ENCODE data around the gene ZNF740. TPM values are rescaled to one million over a fixed set of nuclear protein-coding genes. Genes with fewer than 3 reads are reported as not detected.

ZNF740 gene
- total RNA-seq, 2 experiments from 2014 or later = 24.4 to 24.7 TPM

DNA sequence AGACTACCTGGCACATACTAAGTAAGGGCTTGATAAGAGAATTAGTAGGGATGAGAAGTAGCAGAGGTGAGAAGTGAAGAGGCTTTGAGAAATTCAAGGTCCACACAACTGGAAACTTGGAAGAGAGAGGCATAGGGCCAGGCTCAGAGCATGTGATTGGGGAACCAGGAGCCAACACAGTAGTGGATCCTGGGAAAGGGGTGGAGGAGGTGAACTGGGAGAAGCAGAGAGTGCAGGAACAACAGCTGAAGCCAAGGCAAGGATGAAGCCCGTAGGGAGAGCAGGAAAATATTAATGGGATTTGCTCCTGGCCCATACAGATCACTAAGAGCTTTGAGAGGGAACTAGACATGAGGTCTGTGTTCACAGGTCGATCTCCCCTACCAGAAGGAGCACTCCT lies 27.9 kb downstream of the ZNF740 start:
- Mint-ChIP-seq H3K9me3 (no peaks in the 10 kb centered on the region), H3K27me3 (no peaks in the 10 kb centered on the region), H3K4me1 (ENCODE audit: low read depth) (peaks cover 66% of the 10 kb centered on the region), H3K27ac (peak overlapping the region; percentile 73), H3K36me3 (ENCODE audit: low read depth) (peaks cover 49% of the 10 kb centered on the region), H3K4me3 (peak overlapping the region; percentile 77)
- H3K36me3 ChIP-seq (ENCODE audit: insufficient read depth, low read length) = peaks cover 35% of the 10 kb centered on the region
- ChIA-PET CTCF (interaction anchor here (1.0 to 2.5 kb wide), 7 partner anchors 11 to 137 kb away, joined by 3 to 12 read pairs (median 5); partner anchors contain the start of genes AAAS, CSAD, ESPL1 and ZNF740), POLR2A (interaction anchor here (0.7 to 5.0 kb wide), 13 partner anchors 8 to 202 kb away, joined by 3 to 45 read pairs (median 8); partner anchors contain the start of genes CSAD, EIF4B, ESPL1 and PFDN5)
- H3K27ac ChIP-seq (ENCODE audit: low read depth in 1 of 2, low read length in 2 of 2) = peak overlapping the region; percentile 57 to 78
- no peak for ATAC-seq (ENCODE audit: poor library complexity)
- H3K4me3 ChIP-seq (ENCODE audit: low read length) = peak overlapping the region; percentile 29
- TF ChIP-seq, protein P1, sequence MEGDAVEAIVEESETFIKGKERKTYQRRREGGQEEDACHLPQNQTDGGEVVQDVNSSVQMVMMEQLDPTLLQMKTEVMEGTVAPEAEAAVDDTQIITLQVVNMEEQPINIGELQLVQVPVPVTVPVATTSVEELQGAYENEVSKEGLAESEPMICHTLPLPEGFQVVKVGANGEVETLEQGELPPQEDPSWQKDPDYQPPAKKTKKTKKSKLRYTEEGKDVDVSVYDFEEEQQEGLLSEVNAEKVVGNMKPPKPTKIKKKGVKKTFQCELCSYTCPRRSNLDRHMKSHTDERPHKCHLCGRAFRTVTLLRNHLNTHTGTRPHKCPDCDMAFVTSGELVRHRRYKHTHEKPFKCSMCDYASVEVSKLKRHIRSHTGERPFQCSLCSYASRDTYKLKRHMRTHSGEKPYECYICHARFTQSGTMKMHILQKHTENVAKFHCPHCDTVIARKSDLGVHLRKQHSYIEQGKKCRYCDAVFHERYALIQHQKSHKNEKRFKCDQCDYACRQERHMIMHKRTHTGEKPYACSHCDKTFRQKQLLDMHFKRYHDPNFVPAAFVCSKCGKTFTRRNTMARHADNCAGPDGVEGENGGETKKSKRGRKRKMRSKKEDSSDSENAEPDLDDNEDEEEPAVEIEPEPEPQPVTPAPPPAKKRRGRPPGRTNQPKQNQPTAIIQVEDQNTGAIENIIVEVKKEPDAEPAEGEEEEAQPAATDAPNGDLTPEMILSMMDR (IDR thresholded peaks at IDR 0.05) = no peak
- H3K4me1 ChIP-seq (ENCODE audit: insufficient read depth, low read length) = peaks cover 79% of the 10 kb centered on the region
- intact Hi-C loops (cut with DNase I, micrococcal nuclease) = no loop called here
- H3K9me3 ChIP-seq (ENCODE audit: control insufficient read depth in 1 of 2, insufficient read depth in 1 of 2, low read length in 2 of 2) = no peaks in the 10 kb centered on the region
- no peaks in the 10 kb centered on the region for H3K27me3 ChIP-seq (ENCODE audit: control insufficient read depth in 1 of 2, insufficient read depth in 2 of 2, low read length in 2 of 2)
- DNase-seq = no peak

DNA sequence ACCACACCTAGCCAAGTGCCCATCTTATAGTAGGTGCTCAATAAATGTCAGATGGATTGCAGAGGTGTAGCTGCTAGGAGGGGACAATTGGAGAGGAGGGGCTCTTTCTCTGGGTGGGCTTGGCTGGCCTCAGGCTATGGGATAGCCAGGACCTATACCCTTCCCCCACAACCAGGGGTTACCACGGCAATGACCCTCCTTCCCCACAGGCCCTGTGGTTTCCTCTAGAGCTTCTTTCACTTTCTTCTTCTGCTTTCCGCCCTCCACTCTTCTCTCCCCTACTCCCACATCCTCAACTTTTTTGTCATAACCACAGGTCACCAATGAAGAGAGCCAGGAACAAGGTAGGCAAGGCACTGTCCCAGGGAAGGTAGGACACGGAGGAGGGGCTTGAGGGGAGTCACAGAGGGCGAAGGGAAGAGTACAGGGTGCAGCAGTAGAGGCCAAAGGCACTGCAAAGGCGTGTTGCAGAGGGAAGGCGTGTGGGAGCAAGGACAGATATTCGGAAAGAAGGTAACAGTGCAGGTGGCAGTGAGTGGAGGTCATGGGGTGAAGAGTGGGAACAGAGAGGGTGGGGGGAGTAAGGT lies 28.4 kb downstream of the ZNF740 start:
- TF ChIP-seq, protein P1 (IDR thresholded peaks at IDR 0.05) = no peak
- H3K9me3 Mint-ChIP-seq = no peaks in the 10 kb centered on the region
- DNase-seq (peak in 4 of 14 experiments; percentile 41 to 77 (median 48)), ATAC-seq (ENCODE audit: poor library complexity) (no peak)
- H3K4me3 Mint-ChIP-seq = peak overlapping the region; percentile 77
- Histone ChIP-seq H3K4me1 (ENCODE audit: insufficient read depth, low read length) (peaks cover 80% of the 10 kb centered on the region), H3K4me3 (ENCODE audit: low read length) (peak overlapping the region; percentile 29), H3K36me3 (ENCODE audit: insufficient read depth, low read length) (peaks cover 38% of the 10 kb centered on the region), H3K27ac (ENCODE audit: low read depth in 1 of 2, low read length in 2 of 2) (peak overlapping the region; percentile 57 to 78), H3K27me3 (ENCODE audit: control insufficient read depth in 1 of 2, insufficient read depth in 2 of 2, low read length in 2 of 2) (no peaks in the 10 kb centered on the region), H3K9me3 (ENCODE audit: control insufficient read depth in 1 of 2, insufficient read depth in 1 of 2, low read length in 2 of 2) (no peaks in the 10 kb centered on the region)
- intact Hi-C loops (cut with DNase I, micrococcal nuclease) = no loop called here
- H3K27me3 Mint-ChIP-seq = no peaks in the 10 kb centered on the region
- POLR2A ChIA-PET = interaction anchor here (0.7 to 5.0 kb wide), 13 partner anchors 8 to 203 kb away, joined by 3 to 45 read pairs (median 8); partner anchors contain the start of genes AAAS, CSAD, EIF4B and ESPL1
- H3K36me3 Mint-ChIP-seq (ENCODE audit: low read depth) = peaks cover 50% of the 10 kb centered on the region
- CTCF ChIA-PET = interaction anchor here (0.8 to 2.5 kb wide), 7 partner anchors 11 to 136 kb away, joined by 4 to 12 read pairs (median 5); partner anchors contain the start of genes AAAS, CSAD, ESPL1 and ZNF740
- H3K4me1 Mint-ChIP-seq (ENCODE audit: low read depth) = peaks cover 67% of the 10 kb centered on the region
- H3K27ac Mint-ChIP-seq = peak overlapping the region; percentile 73

DNA sequence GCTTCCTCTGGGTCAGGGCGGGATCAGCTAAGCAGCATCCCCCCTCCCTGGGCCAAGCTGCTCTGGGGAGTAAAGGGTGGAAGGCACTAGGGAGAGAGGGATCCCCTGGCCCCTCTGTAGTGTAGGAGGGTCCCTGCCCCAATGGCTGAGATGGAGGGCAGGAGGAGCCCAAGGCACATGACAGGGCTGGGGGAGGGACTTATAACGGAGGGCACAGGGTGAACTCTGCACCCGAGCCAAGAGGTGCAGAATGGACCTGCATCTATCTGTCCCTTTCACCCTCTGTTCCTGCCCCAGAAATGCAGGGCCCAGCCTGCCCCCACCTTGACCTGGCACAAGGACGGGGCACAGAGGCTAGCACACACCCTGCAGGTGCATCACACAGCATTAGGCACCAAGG lies 30.3 kb downstream of the ZNF740 start:
- no peak for ATAC-seq (ENCODE audit: poor library complexity)
- Mint-ChIP-seq H3K27me3 (no peaks in the 10 kb centered on the region), H3K36me3 (ENCODE audit: low read depth) (peaks cover 68% of the 10 kb centered on the region), H3K4me3 (no peak overlapping the region), H3K9me3 (no peaks in the 10 kb centered on the region), H3K27ac (peak overlapping the region; percentile 6), H3K4me1 (ENCODE audit: low read depth) (peaks cover 65% of the 10 kb centered on the region)
- no peak for DNase-seq
- Histone ChIP-seq H3K4me3 (ENCODE audit: low read length) (no peak overlapping the region), H3K4me1 (ENCODE audit: insufficient read depth, low read length) (peaks cover 80% of the 10 kb centered on the region), H3K9me3 (ENCODE audit: control insufficient read depth in 1 of 2, insufficient read depth in 1 of 2, low read length in 2 of 2) (no peaks in the 10 kb centered on the region), H3K27ac (ENCODE audit: low read depth in 1 of 2, low read length in 2 of 2) (no peak overlapping the region), H3K27me3 (ENCODE audit: control insufficient read depth in 1 of 2, insufficient read depth in 2 of 2, low read length in 2 of 2) (no peaks in the 10 kb centered on the region), H3K36me3 (ENCODE audit: insufficient read depth, low read length) (peaks cover 56% of the 10 kb centered on the region)
- CTCF ChIA-PET = interaction anchor here (3.1 to 4.1 kb wide), 2 partner anchors 41 to 56 kb away, joined by 19 to 37 read pairs; partner anchors contain the start of gene ESPL1
- POLR2A ChIA-PET = interaction anchor here (1.0 to 5.0 kb wide), 5 partner anchors 13 to 85 kb away, joined by 3 to 45 read pairs (median 4); partner anchors contain the start of genes CSAD, ESPL1, PFDN5 and ZNF740
- TF ChIP-seq, protein P1 (IDR thresholded peaks at IDR 0.05) = no peak
- intact Hi-C loops (cut with DNase I, micrococcal nuclease) = loop anchor here (5.0 kb wide), 2 partner anchors 56 to 131 kb away; partner anchors contain the start of gene ESPL1 (in 1 of the 2)
